Measurements from ENCODE around the gene CTH. TPM values are rescaled to one million over a fixed set of nuclear protein-coding genes. Genes with fewer than 3 reads are reported as not detected.

Gene CTH
- total RNA-seq, 1 donor from 2014 or later: 2.1 TPM

Small RNA genes within 50 kb of the gene (small RNA-seq; reads per million reads assigned to genes)
- not detected for gene RF00017 (ENCODE audit: low replicate concordance)

Other genes with a start within 250 kb of the CTH start
- 21.9 TPM for gene LRRC40, start 205.7 kb upstream of the CTH start, total RNA-seq
- 192 TPM for gene SRSF11, start 189.9 kb upstream of the CTH start, total RNA-seq
- gene ANKRD13C, start 56.5 kb upstream of the CTH start, total RNA-seq: 40.0 TPM